Tibial nerve (tissue), 4 donors: Measurements from ENCODE around the gene ZMYM4. TPM values are rescaled to one million over a fixed set of nuclear protein-coding genes. Genes with fewer than 3 reads are reported as not detected.

Experiments
- DNase-seq, 2 donors: peaks; one replicate each; pipeline ENCODE4 v3.0.0-alpha.2; 2019; ENCODE audit warnings: low spot score in 2 of 2
- H3K27ac ChIP-seq, 4 donors: fragments of 200-600 bp; sonication (generic) in 3 of 4; one replicate each; pipeline ENCODE4 v1.5.1; 2017 to 2019; ENCODE audit warnings: mild to moderate bottlenecking in 1 of 4
- H3K27me3 ChIP-seq, 2 donors: fragments of 200-600 bp; sonication (generic) in 1 of 2; one replicate each; pipeline versions ENCODE4 v1.5.1 to v1.6.0; 2017 to 2019
- H3K36me3 ChIP-seq, 3 donors: fragments of 200-600 bp; sonication (generic); one replicate each; pipeline ENCODE4 v1.5.1; 2018 to 2019
- H3K4me1 ChIP-seq, 4 donors: fragments of 200-600 bp; sonication (generic) in 3 of 4; one replicate each; pipeline ENCODE4 v1.5.1; 2017 to 2019
- H3K4me3 ChIP-seq, 4 donors: fragments of 200-600 bp; sonication (generic) in 3 of 4; one replicate each; pipeline ENCODE4 v1.5.1; 2017 to 2019; ENCODE audit warnings: mild to moderate bottlenecking in 1 of 4, moderate library complexity in 1 of 4
- H3K9me3 ChIP-seq, 4 donors: fragments of 200-600 bp; sonication (generic) in 3 of 4; one replicate each; pipeline ENCODE4 v1.5.1; 2017 to 2019
- CTCF ChIP-seq, 5 experiments: fragments of 200-600 bp in 3 of 5; fragments of 450-650 bp in 2 of 5; sonication (generic) in 3 of 5; IDR thresholded peaks; one replicate each; pipeline ENCODE4 v1.5.1; 2016 to 2019; ENCODE audit warnings: antibody characterized with exemption in 5 of 5, mild to moderate bottlenecking in 3 of 5, moderate library complexity in 2 of 5
- EP300 ChIP-seq, 2 donors: sonication (generic); formaldehyde crosslinking; IDR thresholded peaks; one replicate each; pipeline ENCODE4 v1.6.1; 2017; ENCODE audit warnings: antibody characterized with exemption in 2 of 2, mild to moderate bottlenecking in 1 of 2
- POLR2A ChIP-seq, 2 donors: fragments of 450-650 bp; IDR thresholded peaks; one replicate each; pipeline ENCODE4 v1.6.1; 2017; ENCODE audit warnings: antibody characterized with exemption in 2 of 2, mild to moderate bottlenecking in 2 of 2, moderate library complexity in 2 of 2
- WGBS, 2 donors: methylation state at CpG; one replicate each; pipeline ENCODE4 v1.1.5; 2018; 5-methylcytosine and 5-hydroxymethylcytosine counted together
- total RNA-seq, 4 donors: library from RNA; depleted of rRNA; stranded (reverse); fragments of >200 nt; gene quantifications; one replicate each; pipeline ENCODE4 v1.1.0, GENCODE V29; 2016

ZMYM4 gene
- total RNA-seq, 4 donors from 2014 or later: 22.2 to 38.7 (median 26.5) TPM

GRCh38 chr1:35282172-35282571, 13.7 kb downstream of the ZMYM4 start:
- Histone ChIP-seq H3K9me3 (peaks cover 0 to 16% (median 5%) of the 10 kb centered on the region in 4 donors), H3K4me3 (no peak overlapping the region), H3K27me3 (no peaks in the 10 kb centered on the region), H3K27ac (no peak overlapping the region), H3K36me3 (peaks cover 0 to 30% (median 0%) of the 10 kb centered on the region in 3 donors), H3K4me1 (peaks cover 0 to 3% (median 0%) of the 10 kb centered on the region in 4 donors)
- no peak for TF ChIP-seq CTCF (IDR thresholded peaks at IDR 0.05)
- no peak for TF ChIP-seq POLR2A (IDR thresholded peaks at IDR 0.05)
- TF ChIP-seq EP300 (IDR thresholded peaks at IDR 0.05): no peak
- DNase-seq: no peak

GRCh38 chr1:35284852-35285251, 16.3 kb downstream of the ZMYM4 start:
- no peak for DNase-seq
- Histone ChIP-seq H3K27me3 (no peaks in the 10 kb centered on the region), H3K9me3 (peaks cover 0 to 16% (median 5%) of the 10 kb centered on the region in 4 donors), H3K4me3 (no peak overlapping the region), H3K4me1 (peaks cover 0 to 22% (median 12%) of the 10 kb centered on the region in 4 donors), H3K27ac (no peak overlapping the region), H3K36me3 (peaks cover 0 to 21% (median 0%) of the 10 kb centered on the region in 3 donors)
- TF ChIP-seq POLR2A (IDR thresholded peaks at IDR 0.05) (no peak), EP300 (IDR thresholded peaks at IDR 0.05) (no peak), CTCF (IDR thresholded peaks at IDR 0.05) (no peak)
- WGBS, 2 donors: 95 to 98% methylated on average over 3 of the region's 3 CpGs

GRCh38 chr1:35285771-35286606, 17.5 kb downstream of the ZMYM4 start:
- Histone ChIP-seq H3K9me3 (peaks cover 0 to 16% (median 5%) of the 10 kb centered on the region in 4 donors), H3K4me1 (peaks cover 0 to 22% (median 12%) of the 10 kb centered on the region in 4 donors), H3K36me3 (peaks cover 0 to 25% (median 0%) of the 10 kb centered on the region in 3 donors), H3K27ac (no peak overlapping the region), H3K27me3 (no peaks in the 10 kb centered on the region), H3K4me3 (no peak overlapping the region)
- WGBS, 2 donors: 90 to 92% methylated on average over 5 of the region's 5 CpGs
- no peak for TF ChIP-seq EP300 (IDR thresholded peaks at IDR 0.05)
- no peak for TF ChIP-seq POLR2A (IDR thresholded peaks at IDR 0.05)
- TF ChIP-seq CTCF (IDR thresholded peaks at IDR 0.05): no peak
- no peak for DNase-seq

- Histone ChIP-seq H3K27me3 (no peaks in the 10 kb centered on the region), H3K36me3 (peaks cover 0 to 18% (median 0%) of the 10 kb centered on the region in 3 donors), H3K9me3 (peaks cover 0 to 10% (median 4%) of the 10 kb centered on the region in 4 donors), H3K4me1 (peaks cover 0 to 22% (median 12%) of the 10 kb centered on the region in 4 donors), H3K27ac (no peak overlapping the region), H3K4me3 (no peak overlapping the region)
- 75 to 83% methylated on average over 9 of the region's 9 CpGs for WGBS, 2 donors
- TF ChIP-seq CTCF (IDR thresholded peaks at IDR 0.05): no peak
- TF ChIP-seq POLR2A (IDR thresholded peaks at IDR 0.05): no peak
- no peak for TF ChIP-seq EP300 (IDR thresholded peaks at IDR 0.05)
- no peak for DNase-seq
These were observed 19.5 kb downstream of the ZMYM4 start for GRCh38 chr1:35287807-35288640.
